IPS DF 4.7 (cell line): ENCODE results near the gene SMIM14.
"Not testable (repeated sequence)": the region's sequence is repeated elsewhere in the genome, so short reads cannot be mapped to it uniquely, and the experiment has no call there.

Experiments
- DNase-seq: peaks from one replicate; pipeline ENCODE4 v3.0.0-alpha.2; 2013; ENCODE audit warnings: low spot score; ENCODE audit errors: extremely low read depth

SMIM14 gene

DNA sequence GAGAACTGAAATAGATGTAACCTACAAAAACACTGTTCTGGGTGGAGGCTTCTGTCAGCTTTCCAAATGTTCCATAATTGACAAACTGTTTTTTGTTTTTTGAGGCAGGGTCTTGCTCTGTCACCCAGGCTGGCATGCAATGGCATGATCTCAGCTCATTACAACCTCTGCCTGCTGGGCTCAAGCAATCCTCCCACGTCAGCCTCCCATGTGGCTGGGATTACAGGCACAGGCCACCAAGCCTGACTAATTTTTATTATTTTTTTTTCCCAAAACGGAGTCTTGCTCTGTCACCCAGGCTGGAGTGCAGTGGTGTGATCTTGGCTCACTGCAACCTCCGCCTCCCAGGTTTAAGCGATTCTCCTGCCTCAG is 136.0 kb downstream of the SMIM14 start:
- DNase-seq: not testable (repeated sequence)

DNA sequence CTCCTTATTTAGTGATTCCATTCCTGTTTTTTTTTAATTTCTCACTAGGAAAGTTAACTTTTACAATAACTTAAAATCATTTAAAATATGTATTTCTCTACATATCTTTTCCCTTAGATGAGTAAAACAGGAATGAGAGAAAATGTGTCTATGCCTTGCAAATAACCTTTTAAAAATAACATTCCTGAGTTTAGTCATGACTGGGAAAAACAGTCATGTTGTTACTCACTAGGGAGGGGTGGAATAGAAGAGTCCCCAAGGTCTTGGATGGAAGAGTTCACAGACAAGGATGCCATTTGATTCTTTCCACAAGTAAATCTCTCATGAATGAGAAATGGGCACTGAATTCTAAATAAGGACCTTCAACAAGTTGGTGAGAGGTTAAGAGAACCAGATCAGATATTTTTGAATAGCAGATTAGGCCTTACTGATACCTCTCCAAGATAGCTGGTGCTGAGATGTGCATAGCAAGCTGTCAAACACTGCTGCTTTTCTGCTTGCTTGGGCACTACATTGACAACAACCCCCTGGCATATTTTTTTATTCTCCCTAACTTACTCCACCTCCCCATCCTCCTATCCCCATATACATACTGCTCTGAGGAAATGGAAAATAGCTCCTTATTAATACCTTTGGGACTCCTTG is 136.5 kb downstream of the SMIM14 start:
- no peak for DNase-seq

DNA sequence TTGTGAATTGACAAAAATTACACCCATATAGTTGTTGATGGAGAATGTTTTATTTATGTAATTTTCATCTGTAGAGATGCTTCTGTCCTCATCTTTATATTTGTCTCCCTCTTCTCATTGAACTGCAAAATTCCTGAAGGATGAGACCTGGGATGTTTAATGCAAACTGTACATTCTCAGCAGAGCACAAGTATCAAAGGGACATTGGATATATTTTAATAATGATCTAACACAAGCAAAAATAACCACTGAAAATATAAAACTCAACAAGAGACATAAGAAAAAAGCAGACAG is 140.0 kb downstream of the SMIM14 start:
- no peak for DNase-seq

DNA sequence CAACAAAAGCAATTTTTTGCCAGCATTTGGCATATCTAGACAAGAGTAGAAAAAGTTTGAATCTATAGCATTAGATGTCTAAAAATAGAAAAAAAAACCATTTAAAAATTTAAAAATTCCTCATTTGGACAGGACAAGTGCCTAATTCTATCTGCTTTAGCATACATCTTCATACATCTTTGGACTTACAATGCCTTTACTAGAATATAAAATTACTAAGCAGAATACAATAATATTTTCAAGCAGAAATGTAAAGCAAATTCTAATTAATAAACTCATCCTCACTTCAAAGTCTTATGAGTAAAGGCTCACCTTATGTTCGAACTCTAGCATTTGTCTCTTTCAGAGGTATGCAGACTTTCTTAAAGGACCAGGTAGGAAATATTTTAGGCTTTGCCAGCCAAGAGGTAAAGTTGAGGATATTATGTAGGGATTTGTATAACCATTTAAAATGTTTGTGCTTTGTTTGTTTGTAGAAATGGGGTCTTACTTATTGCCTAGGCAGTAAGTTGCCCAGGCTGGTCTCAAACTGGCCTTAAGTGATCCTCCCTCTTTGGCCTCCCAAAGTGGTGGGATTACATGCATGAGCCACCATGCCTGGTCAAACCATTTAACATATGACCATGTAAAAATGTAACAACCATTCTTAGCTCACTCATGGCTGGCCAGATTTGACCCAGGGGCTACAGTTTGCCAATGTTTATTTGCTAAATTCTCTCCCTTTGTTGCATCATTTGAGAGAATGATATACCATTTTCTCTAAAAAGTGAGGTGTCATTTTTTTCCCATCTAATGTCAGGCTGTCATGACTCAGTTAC is 140.5 kb downstream of the SMIM14 start:
- no peak for DNase-seq
